Measurements from ENCODE around the gene LCN12. TPM values are rescaled to one million over a fixed set of nuclear protein-coding genes. Genes with fewer than 3 reads are reported as not detected.

Gene LCN12
- polyA plus RNA-seq, 1 of the 3 experiments (the other 2 are of a cell fraction): 0.87 TPM

DNA sequence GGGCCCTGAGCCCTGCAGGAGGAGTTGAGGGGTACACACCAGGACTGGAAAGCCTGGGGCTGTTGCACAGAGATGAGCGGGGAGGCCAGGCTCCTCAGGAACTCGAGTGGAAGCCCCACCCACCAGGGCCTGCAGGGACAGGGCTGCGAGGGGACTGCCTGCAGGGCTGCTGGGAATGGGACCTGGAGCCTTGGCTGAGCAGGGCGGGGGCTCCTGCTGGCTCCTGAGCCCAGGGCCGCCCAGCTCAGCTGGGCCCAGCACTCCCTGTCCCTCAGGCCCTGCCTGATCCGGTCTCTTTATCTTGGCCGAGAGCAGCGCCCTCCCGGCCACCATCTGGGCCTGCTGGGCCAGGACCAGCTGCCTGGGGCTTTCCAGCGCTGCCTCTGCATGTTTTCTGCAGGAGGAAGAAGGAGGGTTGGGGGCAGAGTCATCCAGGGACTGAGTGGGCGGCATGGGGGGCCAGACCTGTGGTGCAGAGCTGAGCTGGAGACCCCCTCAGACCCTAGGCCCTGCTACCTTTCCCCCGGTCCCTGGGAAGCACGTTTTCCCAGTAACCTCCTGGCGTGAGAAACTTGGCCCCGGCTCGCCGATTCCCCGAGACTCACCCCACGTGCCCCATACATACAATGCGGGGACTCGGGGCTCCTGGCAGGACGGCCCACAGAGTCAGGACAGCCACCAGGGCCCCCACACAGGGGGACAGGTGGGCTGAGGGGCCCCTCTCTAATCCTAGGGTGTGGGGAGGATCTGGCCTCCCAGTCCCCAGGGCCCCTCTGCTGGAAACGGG is 9.4 kb downstream of the LCN12 start:
- Histone ChIP-seq H3K27ac (ENCODE audit: low read depth in 2 of 2, low read length in 1 of 2) (no peak overlapping the region; a peak in 1 of 4 replicates), H3K4me2 (no peak overlapping the region), H3K79me2 (ENCODE audit: insufficient read depth) (no peaks in the 10 kb centered on the region), H3K36me3 (replicated peaks in 1 of 2; ENCODE audit: control insufficient read depth in 1 of 2, insufficient read depth in 2 of 2, low read length in 1 of 2) (no peaks in the 10 kb centered on the region), H3K4me1 (ENCODE audit: control insufficient read depth in 1 of 2, insufficient read depth in 2 of 2, low read depth in 1 of 2, low read length in 1 of 2) (peaks cover 0 to 8% of the 10 kb centered on the region in 2 experiments; a peak in 1 of 4 replicates), H2AFZ (ENCODE audit: low read depth) (no peak overlapping the region), H3K9me2 (no peaks in the 10 kb centered on the region), H3K9me3 (no peaks in the 10 kb centered on the region), H4K20me1 (ENCODE audit: insufficient read depth) (no peaks in the 10 kb centered on the region), H3K27me3 (ENCODE audit: insufficient read depth) (no peaks in the 10 kb centered on the region), H3K4me3 (ENCODE audit: low read depth in 2 of 2, low read length in 1 of 2) (no peak overlapping the region), H3K9ac (no peak overlapping the region), H3F3A (replicated peaks; ENCODE audit: insufficient read depth) (no peaks in the 10 kb centered on the region)
- ChIA-PET CTCF (interaction anchor here (1.0 to 1.6 kb wide), 2 partner anchors 9 to 17 kb away, joined by 4 to 6 read pairs; partner anchors contain the start of genes C8G and FBXW5), POLR2A (no interaction called here)
- DNase-seq: peak; percentile 66
- TF ChIP-seq MXI1 (IDR thresholded peaks at IDR 0.05; ENCODE audit: low read depth, low read length) (no peak), RXRA (IDR thresholded peaks at IDR 0.05; ENCODE audit: borderline replicate concordance, low read depth) (no peak)
- TF ChIP-seq, protein P1, sequence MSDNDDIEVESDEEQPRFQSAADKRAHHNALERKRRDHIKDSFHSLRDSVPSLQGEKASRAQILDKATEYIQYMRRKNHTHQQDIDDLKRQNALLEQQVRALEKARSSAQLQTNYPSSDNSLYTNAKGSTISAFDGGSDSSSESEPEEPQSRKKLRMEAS (IDR thresholded peaks at IDR 0.05; ENCODE audit: low read depth): no peak
- TF ChIP-seq, protein P2, sequence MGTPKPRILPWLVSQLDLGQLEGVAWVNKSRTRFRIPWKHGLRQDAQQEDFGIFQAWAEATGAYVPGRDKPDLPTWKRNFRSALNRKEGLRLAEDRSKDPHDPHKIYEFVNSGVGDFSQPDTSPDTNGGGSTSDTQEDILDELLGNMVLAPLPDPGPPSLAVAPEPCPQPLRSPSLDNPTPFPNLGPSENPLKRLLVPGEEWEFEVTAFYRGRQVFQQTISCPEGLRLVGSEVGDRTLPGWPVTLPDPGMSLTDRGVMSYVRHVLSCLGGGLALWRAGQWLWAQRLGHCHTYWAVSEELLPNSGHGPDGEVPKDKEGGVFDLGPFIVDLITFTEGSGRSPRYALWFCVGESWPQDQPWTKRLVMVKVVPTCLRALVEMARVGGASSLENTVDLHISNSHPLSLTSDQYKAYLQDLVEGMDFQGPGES (IDR thresholded peaks at IDR 0.05; ENCODE audit: low read depth, low read length): no peak
- TF ChIP-seq, protein P3, sequence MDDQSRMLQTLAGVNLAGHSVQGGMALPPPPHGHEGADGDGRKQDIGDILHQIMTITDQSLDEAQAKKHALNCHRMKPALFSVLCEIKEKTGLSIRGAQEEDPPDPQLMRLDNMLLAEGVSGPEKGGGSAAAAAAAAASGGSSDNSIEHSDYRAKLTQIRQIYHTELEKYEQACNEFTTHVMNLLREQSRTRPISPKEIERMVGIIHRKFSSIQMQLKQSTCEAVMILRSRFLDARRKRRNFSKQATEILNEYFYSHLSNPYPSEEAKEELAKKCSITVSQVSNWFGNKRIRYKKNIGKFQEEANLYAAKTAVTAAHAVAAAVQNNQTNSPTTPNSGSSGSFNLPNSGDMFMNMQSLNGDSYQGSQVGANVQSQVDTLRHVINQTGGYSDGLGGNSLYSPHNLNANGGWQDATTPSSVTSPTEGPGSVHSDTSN (IDR thresholded peaks at IDR 0.05): no peak
- TF ChIP-seq, protein P4, sequence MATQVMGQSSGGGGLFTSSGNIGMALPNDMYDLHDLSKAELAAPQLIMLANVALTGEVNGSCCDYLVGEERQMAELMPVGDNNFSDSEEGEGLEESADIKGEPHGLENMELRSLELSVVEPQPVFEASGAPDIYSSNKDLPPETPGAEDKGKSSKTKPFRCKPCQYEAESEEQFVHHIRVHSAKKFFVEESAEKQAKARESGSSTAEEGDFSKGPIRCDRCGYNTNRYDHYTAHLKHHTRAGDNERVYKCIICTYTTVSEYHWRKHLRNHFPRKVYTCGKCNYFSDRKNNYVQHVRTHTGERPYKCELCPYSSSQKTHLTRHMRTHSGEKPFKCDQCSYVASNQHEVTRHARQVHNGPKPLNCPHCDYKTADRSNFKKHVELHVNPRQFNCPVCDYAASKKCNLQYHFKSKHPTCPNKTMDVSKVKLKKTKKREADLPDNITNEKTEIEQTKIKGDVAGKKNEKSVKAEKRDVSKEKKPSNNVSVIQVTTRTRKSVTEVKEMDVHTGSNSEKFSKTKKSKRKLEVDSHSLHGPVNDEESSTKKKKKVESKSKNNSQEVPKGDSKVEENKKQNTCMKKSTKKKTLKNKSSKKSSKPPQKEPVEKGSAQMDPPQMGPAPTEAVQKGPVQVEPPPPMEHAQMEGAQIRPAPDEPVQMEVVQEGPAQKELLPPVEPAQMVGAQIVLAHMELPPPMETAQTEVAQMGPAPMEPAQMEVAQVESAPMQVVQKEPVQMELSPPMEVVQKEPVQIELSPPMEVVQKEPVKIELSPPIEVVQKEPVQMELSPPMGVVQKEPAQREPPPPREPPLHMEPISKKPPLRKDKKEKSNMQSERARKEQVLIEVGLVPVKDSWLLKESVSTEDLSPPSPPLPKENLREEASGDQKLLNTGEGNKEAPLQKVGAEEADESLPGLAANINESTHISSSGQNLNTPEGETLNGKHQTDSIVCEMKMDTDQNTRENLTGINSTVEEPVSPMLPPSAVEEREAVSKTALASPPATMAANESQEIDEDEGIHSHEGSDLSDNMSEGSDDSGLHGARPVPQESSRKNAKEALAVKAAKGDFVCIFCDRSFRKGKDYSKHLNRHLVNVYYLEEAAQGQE (IDR thresholded peaks at IDR 0.05; ENCODE audit: low read depth, low read length): no peak
- WGBS (ENCODE audit: low lambda C conversion rate): 74% methylated on average over 12 of the region's 23 CpGs

DNA sequence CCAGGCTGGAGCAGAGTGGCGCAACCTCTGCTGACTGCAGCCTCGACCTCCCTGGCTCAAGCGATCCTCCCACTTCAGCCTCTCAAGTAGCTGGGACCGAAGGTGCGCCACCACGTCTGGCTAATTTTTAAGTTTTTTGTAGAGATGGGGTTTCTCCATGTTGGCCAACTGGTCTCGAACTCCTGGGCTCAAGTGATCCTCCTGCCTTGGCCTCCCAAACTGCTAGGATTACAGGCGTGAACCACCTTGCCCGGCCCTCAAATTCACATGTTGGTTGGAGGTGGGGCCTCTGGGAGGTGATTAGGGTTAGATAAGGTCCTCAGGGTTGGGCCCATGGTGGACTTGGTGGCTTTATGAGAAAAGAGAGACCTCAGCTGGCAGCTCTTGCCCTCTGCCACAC is 10.1 kb downstream of the LCN12 start:
- CTCF ChIA-PET: interaction anchor here (1.0 to 1.6 kb wide), 2 partner anchors 9 to 18 kb away, joined by 4 to 6 read pairs; partner anchors contain the start of genes C8G and FBXW5
- Histone ChIP-seq H3K79me2 (ENCODE audit: insufficient read depth) (no peaks in the 10 kb centered on the region), H2AFZ (ENCODE audit: low read depth) (no peak overlapping the region), H3K27ac (ENCODE audit: low read depth in 2 of 2, low read length in 1 of 2) (no peak overlapping the region), H3K4me1 (ENCODE audit: control insufficient read depth in 1 of 2, insufficient read depth in 2 of 2, low read depth in 1 of 2, low read length in 1 of 2) (peaks cover 0 to 8% of the 10 kb centered on the region in 2 experiments; a peak in 1 of 4 replicates), H3F3A (replicated peaks; ENCODE audit: insufficient read depth) (no peaks in the 10 kb centered on the region), H3K27me3 (ENCODE audit: insufficient read depth) (no peaks in the 10 kb centered on the region), H3K4me2 (no peak overlapping the region), H3K9ac (no peak overlapping the region), H4K20me1 (ENCODE audit: insufficient read depth) (no peaks in the 10 kb centered on the region), H3K9me2 (no peaks in the 10 kb centered on the region), H3K9me3 (no peaks in the 10 kb centered on the region), H3K4me3 (ENCODE audit: low read depth in 2 of 2, low read length in 1 of 2) (no peak overlapping the region), H3K36me3 (replicated peaks in 1 of 2; ENCODE audit: control insufficient read depth in 1 of 2, insufficient read depth in 2 of 2, low read length in 1 of 2) (no peaks in the 10 kb centered on the region)
- POLR2A ChIA-PET: interaction anchor here (0.6 kb wide), 1 partner anchor 8 kb away, joined by 4 read pairs; no protein-coding TSS in a partner anchor
- no peak for TF ChIP-seq RXRA (IDR thresholded peaks at IDR 0.05; ENCODE audit: borderline replicate concordance, low read depth)
- no peak for TF ChIP-seq SIN3A (IDR thresholded peaks at IDR 0.05; ENCODE audit: borderline replicate concordance, low read depth, low read length)
- no peak for TF ChIP-seq SMC3 (IDR thresholded peaks at IDR 0.05; ENCODE audit: low read depth, low read length)
- no peak for TF ChIP-seq POLR2AphosphoS5 (IDR thresholded peaks at IDR 0.05; ENCODE audit: low read depth, low read length)
- no peak for TF ChIP-seq ELF1 (IDR thresholded peaks at IDR 0.05)
- TF ChIP-seq NFIC (IDR thresholded peaks at IDR 0.05; ENCODE audit: borderline replicate concordance): no peak
- no peak for DNase-seq
- 87% methylated on average over 9 of the region's 9 CpGs for WGBS (ENCODE audit: low lambda C conversion rate)

Measured in SK-N-SH (cell line).